Measurements from ENCODE around the gene MYRIP. TPM values are rescaled to one million over a fixed set of nuclear protein-coding genes. Genes with fewer than 3 reads are reported as not detected.

MYRIP gene
- total and polyA plus RNA-seq, 4 donors = 0.98 to 11.7 (median 6.8) TPM

DNA sequence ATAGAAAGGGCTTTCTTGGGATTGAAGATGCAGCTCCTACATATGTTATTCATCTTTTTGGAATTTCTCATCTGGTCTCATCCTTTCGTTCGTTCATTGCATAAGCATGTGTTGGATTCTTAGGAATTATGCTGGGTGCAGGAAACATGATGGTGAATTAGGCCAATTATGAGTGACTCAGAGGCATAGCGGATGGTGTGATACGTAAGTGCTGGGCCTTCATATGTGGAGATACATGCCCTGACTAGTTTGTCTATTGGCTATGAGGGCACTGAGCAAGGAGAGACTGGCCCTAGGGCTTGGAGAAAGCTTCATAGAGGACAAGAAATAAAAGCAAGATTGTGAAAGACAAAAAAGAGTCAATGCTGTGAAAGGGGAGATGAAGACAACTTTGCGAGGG lies 235.1 kb downstream of the MYRIP start (continued):
- TF ChIP-seq REST (IDR thresholded peaks at IDR 0.05) = no peak
- TF ChIP-seq HNF4A (conservative IDR thresholded peaks at IDR 0.05) = no peak
- no peak for TF ChIP-seq GABPA (IDR thresholded peaks at IDR 0.05 in 1 of 2, conservative IDR thresholded peaks at IDR 0.05 in 1 of 2)

DNA sequence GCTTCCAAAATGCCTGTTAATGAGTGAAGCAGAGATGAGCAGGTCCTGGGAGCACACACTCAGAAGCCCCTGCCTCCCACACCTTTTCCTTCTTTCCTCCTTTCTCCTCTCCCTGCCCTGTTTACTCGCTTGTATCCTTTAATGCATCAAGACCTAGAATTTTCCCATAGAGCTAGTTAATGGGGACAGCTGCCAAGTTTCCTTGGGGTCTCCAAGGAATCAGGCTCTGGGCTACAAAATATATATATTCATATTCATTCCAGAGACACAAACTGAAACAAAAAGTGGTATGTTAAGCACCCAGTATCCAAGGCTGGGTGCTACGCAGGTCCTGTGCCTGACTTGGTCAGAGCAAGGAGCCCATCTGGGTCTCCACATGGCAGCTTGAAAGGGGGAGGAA lies 235.6 kb downstream of the MYRIP start:
- WGBS = 93% methylated on average over 2 of the region's 2 CpGs
- TF ChIP-seq YY1 (IDR thresholded peaks at IDR 0.05) = no peak
- TF ChIP-seq EGR1 (IDR thresholded peaks at IDR 0.05; ENCODE audit: low read depth in 2 of 2) = no peak
- no peak for TF ChIP-seq FOXA2 (IDR thresholded peaks at IDR 0.05)
- no peak for TF ChIP-seq JUND (IDR thresholded peaks at IDR 0.05)
- TF ChIP-seq, protein P1, sequence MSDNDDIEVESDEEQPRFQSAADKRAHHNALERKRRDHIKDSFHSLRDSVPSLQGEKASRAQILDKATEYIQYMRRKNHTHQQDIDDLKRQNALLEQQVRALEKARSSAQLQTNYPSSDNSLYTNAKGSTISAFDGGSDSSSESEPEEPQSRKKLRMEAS (IDR thresholded peaks at IDR 0.05) = no peak
- no peak for TF ChIP-seq GABPA (IDR thresholded peaks at IDR 0.05 in 1 of 2, conservative IDR thresholded peaks at IDR 0.05 in 1 of 2)
- TF ChIP-seq RAD21 (IDR thresholded peaks at IDR 0.05) = no peak
- TF ChIP-seq TAF1 (conservative IDR thresholded peaks at IDR 0.05) = no peak
- TF ChIP-seq NR2F2 (IDR thresholded peaks at IDR 0.05) = no peak
- Histone ChIP-seq H3K4me3 (ENCODE audit: low read depth in 1 of 3, low read length in 3 of 3) (no peak overlapping the region), H3K9ac (ENCODE audit: low read depth in 1 of 2, low read length in 2 of 2) (no peak overlapping the region), H3K36me3 (ENCODE audit: control insufficient read depth in 4 of 4, insufficient read depth in 3 of 4, low read depth in 1 of 4, low read length in 3 of 4) (peaks cover 0 to 20% (median 8%) of the 10 kb centered on the region in 4 donors), H3K9me3 (ENCODE audit: control insufficient read depth in 4 of 4, low read length in 3 of 4) (peaks cover 0 to 4% (median under 1%) of the 10 kb centered on the region in 4 donors), H3K4me1 (ENCODE audit: control insufficient read depth in 4 of 4, insufficient read depth in 4 of 4, low read length in 3 of 4) (no peaks in the 10 kb centered on the region), H3K27me3 (ENCODE audit: control insufficient read depth in 4 of 4, insufficient read depth in 4 of 4, low read length in 3 of 4) (no peaks in the 10 kb centered on the region), H3K27ac (ENCODE audit: low read depth in 1 of 2, low read length in 2 of 2) (no peak overlapping the region)
- no peak for DNase-seq (ENCODE audit: low spot score)

- Histone ChIP-seq H3K9ac (ENCODE audit: low read depth in 1 of 2, low read length in 2 of 2) (no peak overlapping the region), H3K9me3 (ENCODE audit: control insufficient read depth in 4 of 4, low read length in 3 of 4) (peaks cover 0 to 4% (median under 1%) of the 10 kb centered on the region in 4 donors), H3K27me3 (ENCODE audit: control insufficient read depth in 4 of 4, insufficient read depth in 4 of 4, low read length in 3 of 4) (no peaks in the 10 kb centered on the region), H3K36me3 (ENCODE audit: control insufficient read depth in 4 of 4, insufficient read depth in 3 of 4, low read depth in 1 of 4, low read length in 3 of 4) (peaks cover 0 to 20% (median 8%) of the 10 kb centered on the region in 4 donors), H3K27ac (ENCODE audit: low read depth in 1 of 2, low read length in 2 of 2) (no peak overlapping the region), H3K4me1 (ENCODE audit: control insufficient read depth in 4 of 4, insufficient read depth in 4 of 4, low read length in 3 of 4) (no peaks in the 10 kb centered on the region), H3K4me3 (ENCODE audit: low read depth in 1 of 3, low read length in 3 of 3) (no peak overlapping the region)
- no peak for DNase-seq (ENCODE audit: low spot score)
- 94% methylated on average over 4 of the region's 4 CpGs for WGBS
- no peak for TF ChIP-seq RXRA (IDR thresholded peaks at IDR 0.05)
- no peak for TF ChIP-seq FOXA2 (IDR thresholded peaks at IDR 0.05)
- no peak for TF ChIP-seq REST (IDR thresholded peaks at IDR 0.05)
- no peak for TF ChIP-seq JUND (IDR thresholded peaks at IDR 0.05)
- no peak for TF ChIP-seq TAF1 (conservative IDR thresholded peaks at IDR 0.05)
- TF ChIP-seq, protein P2, sequence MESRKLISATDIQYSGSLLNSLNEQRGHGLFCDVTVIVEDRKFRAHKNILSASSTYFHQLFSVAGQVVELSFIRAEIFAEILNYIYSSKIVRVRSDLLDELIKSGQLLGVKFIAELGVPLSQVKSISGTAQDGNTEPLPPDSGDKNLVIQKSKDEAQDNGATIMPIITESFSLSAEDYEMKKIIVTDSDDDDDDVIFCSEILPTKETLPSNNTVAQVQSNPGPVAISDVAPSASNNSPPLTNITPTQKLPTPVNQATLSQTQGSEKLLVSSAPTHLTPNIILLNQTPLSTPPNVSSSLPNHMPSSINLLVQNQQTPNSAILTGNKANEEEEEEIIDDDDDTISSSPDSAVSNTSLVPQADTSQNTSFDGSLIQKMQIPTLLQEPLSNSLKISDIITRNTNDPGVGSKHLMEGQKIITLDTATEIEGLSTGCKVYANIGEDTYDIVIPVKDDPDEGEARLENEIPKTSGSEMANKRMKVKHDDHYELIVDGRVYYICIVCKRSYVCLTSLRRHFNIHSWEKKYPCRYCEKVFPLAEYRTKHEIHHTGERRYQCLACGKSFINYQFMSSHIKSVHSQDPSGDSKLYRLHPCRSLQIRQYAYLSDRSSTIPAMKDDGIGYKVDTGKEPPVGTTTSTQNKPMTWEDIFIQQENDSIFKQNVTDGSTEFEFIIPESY (IDR thresholded peaks at IDR 0.05) = no peak
- no peak for TF ChIP-seq GABPA (IDR thresholded peaks at IDR 0.05 in 1 of 2, conservative IDR thresholded peaks at IDR 0.05 in 1 of 2)
- TF ChIP-seq CTCF (IDR thresholded peaks at IDR 0.05; ENCODE audit: low read depth, low read length, missing input control) = no peak
- TF ChIP-seq YY1 (IDR thresholded peaks at IDR 0.05) = no peak
- no peak for TF ChIP-seq FOXA1 (IDR thresholded peaks at IDR 0.05)
- no peak for TF ChIP-seq HNF4G (IDR thresholded peaks at IDR 0.05)
- TF ChIP-seq NR2F2 (IDR thresholded peaks at IDR 0.05) = no peak
- TF ChIP-seq HNF4A (conservative IDR thresholded peaks at IDR 0.05) = no peak
- TF ChIP-seq, protein P1 (IDR thresholded peaks at IDR 0.05) = no peak
These were observed 236.7 kb downstream of the MYRIP start for GRCh38 chr3:40046149-40046548.

Data from liver (tissue), 9 donors.